GM19397 (cell line): ENCODE results near the gene OR10V1.
A peak's percentile ranks its signal among the peaks of the same experiment; 100 is the strongest.

ENCODE experiments used
- ATAC-seq: cut with Tn5 transposase; IDR thresholded peaks from one replicate; pipeline ENCODE4 v1.9.1; 2021; ENCODE audit warnings: mild to moderate bottlenecking, moderate library complexity; ENCODE audit not compliant: unreplicated experiment

Gene OR10V1

GRCh38 chr11:59713745-59714144 lies at the start of gene OR10V1:
TSS of gene OR10V1 (minus strand) at chr11:59713845. CDS start at chr11:59713845, 0 bp downstream.
- ATAC-seq = no peak

GRCh38 chr11:59761993-59762392 lies 48.3 kb upstream of the OR10V1 start:
- no peak for ATAC-seq

- no peak for ATAC-seq
Observed at GRCh38 chr11:59760771-59761170, 47.1 kb upstream of the OR10V1 start.

GRCh38 chr11:59759900-59760299 lies 46.3 kb upstream of the OR10V1 start:
- no peak for ATAC-seq

- ATAC-seq = no peak
Observed at GRCh38 chr11:59758401-59759037, 44.9 kb upstream of the OR10V1 start.

GRCh38 chr11:59756845-59757244 lies 43.2 kb upstream of the OR10V1 start:
- no peak for ATAC-seq

- ATAC-seq = no peak
Observed at GRCh38 chr11:59756558-59756840, 42.9 kb upstream of the OR10V1 start.

GRCh38 chr11:59755701-59756557 lies 42.3 kb upstream of the OR10V1 start:
- ATAC-seq = no peak

- peak; percentile 76 for ATAC-seq
Observed at GRCh38 chr11:59754859-59755700, 41.4 kb upstream of the OR10V1 start, which contains the start of gene STX3. TSS of gene STX3 (plus strand) at chr11:59755376. CDS start at chr11:59755606, 230 bp downstream.

GRCh38 chr11:59754494-59754858 lies 40.8 kb upstream of the OR10V1 start:
- ATAC-seq = no peak

GRCh38 chr11:59753650-59754493 lies 40.2 kb upstream of the OR10V1 start:
- ATAC-seq = peak; percentile 75

- no peak for ATAC-seq
Observed at GRCh38 chr11:59746111-59746510, 32.5 kb upstream of the OR10V1 start.

GRCh38 chr11:59730896-59731565 lies 17.4 kb upstream of the OR10V1 start:
- no peak for ATAC-seq

- no peak for ATAC-seq
Observed at GRCh38 chr11:59729834-59730233, 16.2 kb upstream of the OR10V1 start.

- no peak for ATAC-seq
Observed at GRCh38 chr11:59728913-59729312, 15.3 kb upstream of the OR10V1 start.

- no peak for ATAC-seq
Observed at GRCh38 chr11:59728154-59728553, 14.5 kb upstream of the OR10V1 start.

- no peak for ATAC-seq
Observed at GRCh38 chr11:59727426-59727825, 13.8 kb upstream of the OR10V1 start.

GRCh38 chr11:59724066-59724465 lies 10.4 kb upstream of the OR10V1 start:
- no peak for ATAC-seq

- ATAC-seq = no peak
Observed at GRCh38 chr11:59719556-59719955, 5.9 kb upstream of the OR10V1 start.

GRCh38 chr11:59716051-59716450 lies 2.4 kb upstream of the OR10V1 start:
- ATAC-seq = no peak
